Breast epithelium (tissue), 4 donors: ENCODE results near the gene FAF2. TPM values are rescaled to one million over a fixed set of nuclear protein-coding genes. Genes with fewer than 3 reads are reported as not detected.

Experiments
- DNase-seq, 2 donors: peaks; one replicate each; pipeline ENCODE4 v3.0.0-alpha.2; 2019; ENCODE audit warnings: low spot score in 2 of 2
- H3K27ac ChIP-seq, 2 donors: fragments of 200-600 bp; sonication (generic) in 1 of 2; one replicate each; pipeline ENCODE4 v1.5.1; 2016 to 2019; ENCODE audit warnings: mild to moderate bottlenecking in 1 of 2
- H3K27me3 ChIP-seq, 2 donors: fragments of 200-600 bp; sonication (generic) in 1 of 2; one replicate each; pipeline versions ENCODE4 v1.5.1 to v1.6.0; 2017 to 2019; ENCODE audit warnings: control low read depth in 1 of 2, mild to moderate bottlenecking in 1 of 2
- H3K36me3 ChIP-seq: fragments of 200-600 bp; one replicate; pipeline ENCODE4 v1.5.1; 2019
- H3K4me1 ChIP-seq, 2 donors: fragments of 200-600 bp; sonication (generic); one replicate each; pipeline ENCODE4 v1.5.1; 2016 to 2019; ENCODE audit warnings: control low read depth in 1 of 2
- H3K4me3 ChIP-seq, 3 donors: fragments of 200-600 bp; sonication (generic); 1 replicate in 2 of 3; 2 replicates in 1 of 3; pipeline ENCODE4 v1.5.1; 2016 to 2019; ENCODE audit warnings: mild to moderate bottlenecking in 3 of 3, moderate library complexity in 2 of 3
- H3K9me3 ChIP-seq, 2 donors: fragments of 200-600 bp; sonication (generic) in 1 of 2; one replicate each; pipeline ENCODE4 v1.5.1; 2016 to 2019; ENCODE audit warnings: control low read depth in 1 of 2
- CTCF ChIP-seq, 3 donors: fragments of 450-650 bp; IDR thresholded peaks; one replicate each; pipeline ENCODE4 v1.5.1; 2016 to 2017; ENCODE audit warnings: antibody characterized with exemption in 3 of 3, mild to moderate bottlenecking in 3 of 3, moderate library complexity in 3 of 3
- POLR2A ChIP-seq: fragments of 450-650 bp; IDR thresholded peaks from one replicate; pipeline ENCODE4 v1.6.1; 2016; ENCODE audit warnings: antibody characterized with exemption, mild to moderate bottlenecking, moderate library complexity
- POLR2AphosphoS5 ChIP-seq, 3 donors: sonication (generic); formaldehyde crosslinking; IDR thresholded peaks; one replicate each; pipeline ENCODE4 v1.6.1; 2017; ENCODE audit warnings: antibody characterized with exemption in 3 of 3
- intact Hi-C: fragments of 100-400 bp; cut with DNase I; formaldehyde crosslinking; loops from one replicate; pipeline ENCODE4 v1.15.1; 2023; ENCODE audit warnings: low total_unique reads
- total RNA-seq, 3 donors: library from RNA; depleted of rRNA; stranded (reverse); fragments of >200 nt; gene quantifications; one replicate each; pipeline ENCODE4 v1.1.0, GENCODE V29; 2016

The FAF2 gene
- total RNA-seq = 10 to 100 TPM; 26.9 to 38.2 (median 28.5) TPM

GRCh38 chr5:176447978-176448608 lies at the start of gene FAF2:
TSS of gene FAF2 (plus strand) at chr5:176448385. CDS start at chr5:176448408, 23 bp downstream.
- H3K9me3 ChIP-seq = no peaks in the 10 kb centered on the region
- H3K27ac ChIP-seq = peak within 1 kb of the TSS; percentile 93 to 99
- H3K36me3 ChIP-seq = no peaks in the 10 kb centered on the region
- peak; percentile 95 to 98 for DNase-seq
- peak within 1 kb of the TSS; percentile 89 to 99 (median 90) for H3K4me3 ChIP-seq
- intact Hi-C loops = no loop called here
- peaks cover 0 to 11% of the 10 kb centered on the region in 2 donors for H3K4me1 ChIP-seq
- TF ChIP-seq CTCF (IDR thresholded peaks at IDR 0.05) = peak; percentile 95 to 99 (median 96)
- peak; percentile 86 for TF ChIP-seq POLR2A
- peak; percentile 80 to 96 (median 83) for TF ChIP-seq POLR2AphosphoS5 (IDR thresholded peaks at IDR 0.05)
- H3K27me3 ChIP-seq = no peaks in the 10 kb centered on the region

GRCh38 chr5:176400382-176401156 lies 47.6 kb upstream of the FAF2 start:
- Histone ChIP-seq H3K27me3 (no peaks in the 10 kb centered on the region), H3K4me1 (no peaks in the 10 kb centered on the region), H3K27ac (no peak overlapping the region), H3K36me3 (no peaks in the 10 kb centered on the region), H3K9me3 (no peaks in the 10 kb centered on the region), H3K4me3 (no peak overlapping the region)
- TF ChIP-seq POLR2AphosphoS5 (IDR thresholded peaks at IDR 0.05) (no peak), POLR2A (no peak), CTCF (IDR thresholded peaks at IDR 0.05) (no peak)
- DNase-seq = no peak
- intact Hi-C loops = no loop called here

- intact Hi-C loops = no loop called here
- Histone ChIP-seq H3K27ac (no peak overlapping the region), H3K4me1 (no peaks in the 10 kb centered on the region), H3K27me3 (no peaks in the 10 kb centered on the region), H3K36me3 (no peaks in the 10 kb centered on the region), H3K9me3 (no peaks in the 10 kb centered on the region), H3K4me3 (no peak overlapping the region)
- DNase-seq = no peak
- no peak for TF ChIP-seq POLR2AphosphoS5 (IDR thresholded peaks at IDR 0.05)
- TF ChIP-seq POLR2A = no peak
- no peak for TF ChIP-seq CTCF (IDR thresholded peaks at IDR 0.05)
These were observed 46.6 kb upstream of the FAF2 start for GRCh38 chr5:176401281-176402205.

GRCh38 chr5:176405656-176406435 lies 42.3 kb upstream of the FAF2 start:
- no peak overlapping the region for H3K4me3 ChIP-seq
- DNase-seq = no peak
- TF ChIP-seq POLR2AphosphoS5 (IDR thresholded peaks at IDR 0.05) (no peak), CTCF (IDR thresholded peaks at IDR 0.05) (no peak), POLR2A (no peak)
- H3K27ac ChIP-seq = no peak overlapping the region
- H3K36me3 ChIP-seq = no peaks in the 10 kb centered on the region
- H3K4me1 ChIP-seq = no peaks in the 10 kb centered on the region
- intact Hi-C loops = no loop called here
- no peaks in the 10 kb centered on the region for H3K27me3 ChIP-seq
- H3K9me3 ChIP-seq = no peaks in the 10 kb centered on the region
